A549 (cell line): Measurements from ENCODE around the gene SMC6. TPM values are rescaled to one million over a fixed set of nuclear protein-coding genes. Genes with fewer than 3 reads are reported as not detected.

Experiments
- ATAC-seq, 2 experiments: fragments of 200-7000 bp in 1 of 2; fragments of >200 bp in 1 of 2; cut with Nextera tagmentation in 1 of 2; cut with Tn5 transposase in 1 of 2; 3 replicates each; pipeline versions ENCODE4 v1.8.0 to v1.9.1; 2018 to 2020; ENCODE audit warnings: mild to moderate bottlenecking in 1 of 2, moderate library complexity in 1 of 2
- CTCF ChIA-PET: fragments of 300-600 bp; sonication (Branson Sonifier 250); formaldehyde crosslinking; extraction: SDS; loops from one replicate; lab custom pipeline; 2021; ENCODE audit warnings: antibody characterized with exemption, inconsistent platforms; lab: Yijun Ruan, JAX
- POLR2A ChIA-PET: fragments of 350-600 bp; formaldehyde crosslinking; extraction: SDS; loops from one replicate; lab custom pipeline; 2021; ENCODE audit warnings: antibody characterized with exemption, inconsistent platforms; lab: Yijun Ruan, JAX
- DNase-seq, 2 experiments: peaks; one replicate each; pipeline versions ENCODE4 v3.0.0 to v3.0.0-alpha.2; 2011 to 2016; ENCODE audit warnings: low read depth in 1 of 2, low spot score in 1 of 2
- FAIRE-seq: peaks from 2 replicates; lab custom pipeline; 2011; peaks lifted over from hg19 to GRCh38; lab: Jason Lieb, UNC
- H3K27ac ChIP-seq, 2 experiments: fragments of >200 bp; sonication (Bioruptor Twin); formaldehyde crosslinking; 3 replicates each; pipeline ENCODE4 v1.5.1; 2016 to 2017
- H3K4me1 ChIP-seq: fragments of >200 bp; sonication (Bioruptor Twin); formaldehyde crosslinking; 3 replicates; pipeline ENCODE4 v1.6.1; 2016
- H3K4me2 ChIP-seq: fragments of >200 bp; sonication (Bioruptor Twin); formaldehyde crosslinking; 3 replicates; pipeline ENCODE4 v1.6.1; 2016
- H3K4me3 ChIP-seq: fragments of >200 bp; sonication (Bioruptor Twin); formaldehyde crosslinking; 3 replicates; pipeline ENCODE4 v1.5.1; 2016
- H3K9me3 ChIP-seq: fragments of >200 bp; sonication (Bioruptor Twin); formaldehyde crosslinking; 3 replicates; pipeline ENCODE4 v1.6.1; 2016
- CHD4 ChIP-seq: fragments of 200-600 bp; sonication (generic); IDR thresholded peaks from 2 replicates; pipeline ENCODE4 v1.6.1; 2016; ENCODE audit warnings: antibody characterized with exemption, mild to moderate bottlenecking, borderline replicate concordance
- ESRRA ChIP-seq: fragments of 150-350 bp; IDR thresholded peaks from 2 replicates; pipeline ENCODE4 v1.6.1; 2014; ENCODE audit warnings: mild to moderate bottlenecking, low read length, borderline replicate concordance
- FOSB ChIP-seq: fragments of 250-450 bp; sonication (Bioruptor Pico); IDR thresholded peaks from 2 replicates; pipeline ENCODE4 v1.5.0; 2020; ENCODE audit warnings: mild to moderate bottlenecking, moderate library complexity
- FOSL2 ChIP-seq, 2 experiments: fragments of 450-650 bp in 1 of 2; fragments of >200 bp in 1 of 2; sonication (Bioruptor Twin) in 1 of 2; formaldehyde crosslinking; IDR thresholded peaks; 2 replicates each; pipeline versions ENCODE4 v1.5.0 to v1.6.1; 2016 to 2020; ENCODE audit warnings: mild to moderate bottlenecking in 1 of 2, moderate library complexity in 1 of 2
- FOXS1 ChIP-seq: fragments of 250-450 bp; sonication (Bioruptor Pico); IDR thresholded peaks from 2 replicates; pipeline ENCODE4 v1.5.0; 2020; ENCODE audit warnings: mild to moderate bottlenecking, moderate library complexity
- HOXB13 ChIP-seq: fragments of 250-450 bp; sonication (Bioruptor Pico); IDR thresholded peaks from 2 replicates; pipeline ENCODE4 v1.5.0; 2020; ENCODE audit warnings: low read depth, mild to moderate bottlenecking, moderate library complexity
- HOXB5 ChIP-seq: fragments of 250-450 bp; sonication (Bioruptor Pico); IDR thresholded peaks from 2 replicates; pipeline ENCODE4 v1.5.0; 2020; ENCODE audit warnings: mild to moderate bottlenecking, moderate library complexity
- JUN ChIP-seq, 2 experiments: fragments of >200 bp; sonication (Bioruptor Twin); formaldehyde crosslinking; IDR thresholded peaks; 2 replicates in 1 of 2; 3 replicates in 1 of 2; pipeline ENCODE4 v1.6.1; 2016 to 2017
- KDM1A ChIP-seq: fragments of 200-600 bp; sonication (generic); IDR thresholded peaks from 2 replicates; pipeline ENCODE4 v1.6.1; 2016; ENCODE audit warnings: low read depth, mild to moderate bottlenecking
- KDM5A ChIP-seq: fragments of 200-600 bp; sonication (generic); IDR thresholded peaks from 2 replicates; pipeline ENCODE4 v1.6.1; 2016; ENCODE audit warnings: antibody characterized with exemption, mild to moderate bottlenecking
- MAFK ChIP-seq: fragments of 450-650 bp; IDR thresholded peaks from 2 replicates; pipeline ENCODE4 v1.6.1; 2014; ENCODE audit not compliant: partially characterized antibody
- MAZ ChIP-seq: fragments of 150-350 bp; IDR thresholded peaks from 2 replicates; pipeline ENCODE4 v1.6.1; 2014; ENCODE audit warnings: antibody characterized with exemption, low read depth, low read length, borderline replicate concordance
- NFE2L2 ChIP-seq: fragments of 150-350 bp; conservative IDR thresholded peaks from 2 replicates; pipeline ENCODE4 v1.6.1; 2014; ENCODE audit warnings: low read length
- NR3C1 ChIP-seq: fragments of >200 bp; sonication (Bioruptor Twin); formaldehyde crosslinking; IDR thresholded peaks from 3 replicates; pipeline ENCODE4 v1.6.1; 2017
- PHF8 ChIP-seq: fragments of 200-600 bp; sonication (generic); IDR thresholded peaks from 2 replicates; pipeline ENCODE4 v1.6.1; 2016; ENCODE audit warnings: low read depth, mild to moderate bottlenecking, antibody characterized with exemption, moderate library complexity, borderline replicate concordance
- RAD21 ChIP-seq, 2 experiments: fragments of >200 bp in 1 of 2; sonication (Bioruptor Twin) in 1 of 2; formaldehyde crosslinking in 1 of 2; IDR thresholded peaks in 1 of 2; conservative IDR thresholded peaks in 1 of 2; 2 replicates in 1 of 2; 3 replicates in 1 of 2; pipeline ENCODE4 v1.6.1; 2012 to 2018; ENCODE audit warnings: inconsistent platforms in 1 of 2
- RCOR1 ChIP-seq: fragments of 150-350 bp; IDR thresholded peaks from 2 replicates; pipeline ENCODE4 v1.6.1; 2014; ENCODE audit warnings: antibody characterized with exemption, low read length, low read depth
- RFX5 ChIP-seq: fragments of 450-650 bp; IDR thresholded peaks from 2 replicates; pipeline ENCODE4 v1.7.1; 2014; ENCODE audit warnings: antibody characterized with exemption, mild to moderate bottlenecking, moderate library complexity
- RNF2 ChIP-seq: fragments of 200-600 bp; sonication (generic); IDR thresholded peaks from 2 replicates; pipeline ENCODE4 v1.6.1; 2016; ENCODE audit warnings: low read depth, mild to moderate bottlenecking, antibody characterized with exemption, moderate library complexity, borderline replicate concordance
- SREBF2 ChIP-seq: fragments of 450-650 bp; IDR thresholded peaks from 2 replicates; pipeline ENCODE4 v1.6.1; 2014; ENCODE audit warnings: mild to moderate bottlenecking, moderate library complexity
- TP53 ChIP-seq: fragments of 250-450 bp; sonication (Bioruptor Pico); IDR thresholded peaks from 2 replicates; pipeline ENCODE4 v1.5.0; 2021; ENCODE audit warnings: mild to moderate bottlenecking, moderate library complexity
- ZC3H11A ChIP-seq: fragments of 450-650 bp; IDR thresholded peaks from 2 replicates; pipeline ENCODE4 v1.6.1; 2014; ENCODE audit warnings: antibody characterized with exemption, mild to moderate bottlenecking
- ZNF302 ChIP-seq: fragments of 250-450 bp; sonication (Bioruptor Pico); IDR thresholded peaks from 2 replicates; pipeline ENCODE4 v1.9.0; 2021; ENCODE audit warnings: inconsistent platforms, mild to moderate bottlenecking, moderate library complexity
- WGBS: methylation state at CpG from one replicate; pipeline ENCODE4 v1.1.6; 2017; ENCODE audit errors: missing lambda C conversion rate; 5-methylcytosine and 5-hydroxymethylcytosine counted together
- polyA plus RNA-seq, 4 experiments: library from polyadenylated mRNA; depleted of rRNA in 3 of 4; stranded (reverse); fragments of >200 nt; fragmentation: RNase III in 1 of 4; extraction: RNeasy Plus Mini Kit Qiagen cat#74134 plus additional on column Dnase treatment in 1 of 4; gene quantifications; 2 replicates in 3 of 4; 3 replicates in 1 of 4; pipeline ENCODE4 v1.2.3, GENCODE V29; 2011 to 2017
- TF ChIP-seq, protein P1 (sequence below): fragments of 150-350 bp; IDR thresholded peaks from 2 replicates; pipeline ENCODE4 v1.6.1; 2014; ENCODE audit warnings: low read depth, mild to moderate bottlenecking, low read length
- TF ChIP-seq, protein P2 (sequence below): fragments of >200 bp; sonication (Bioruptor Twin); formaldehyde crosslinking; IDR thresholded peaks from 3 replicates; pipeline ENCODE4 v1.6.1; 2016
- TF ChIP-seq, protein P3 (sequence below): fragments of >200 bp; sonication (Bioruptor Twin); formaldehyde crosslinking; IDR thresholded peaks from 2 replicates; pipeline ENCODE4 v1.6.1; 2016
- TF ChIP-seq, protein P4 (sequence below): fragments of >200 bp; sonication (Bioruptor Twin); formaldehyde crosslinking; IDR thresholded peaks from 3 replicates; pipeline ENCODE4 v1.5.1; 2016
- TF ChIP-seq, protein P5 (sequence below): IDR thresholded peaks from 2 replicates; pipeline ENCODE4 v1.6.1; 2012

SMC6 gene
- polyA plus RNA-seq, 2 of the 4 experiments (the other 2 are of a cell fraction): 29.9 to 51.6 TPM

DNA sequence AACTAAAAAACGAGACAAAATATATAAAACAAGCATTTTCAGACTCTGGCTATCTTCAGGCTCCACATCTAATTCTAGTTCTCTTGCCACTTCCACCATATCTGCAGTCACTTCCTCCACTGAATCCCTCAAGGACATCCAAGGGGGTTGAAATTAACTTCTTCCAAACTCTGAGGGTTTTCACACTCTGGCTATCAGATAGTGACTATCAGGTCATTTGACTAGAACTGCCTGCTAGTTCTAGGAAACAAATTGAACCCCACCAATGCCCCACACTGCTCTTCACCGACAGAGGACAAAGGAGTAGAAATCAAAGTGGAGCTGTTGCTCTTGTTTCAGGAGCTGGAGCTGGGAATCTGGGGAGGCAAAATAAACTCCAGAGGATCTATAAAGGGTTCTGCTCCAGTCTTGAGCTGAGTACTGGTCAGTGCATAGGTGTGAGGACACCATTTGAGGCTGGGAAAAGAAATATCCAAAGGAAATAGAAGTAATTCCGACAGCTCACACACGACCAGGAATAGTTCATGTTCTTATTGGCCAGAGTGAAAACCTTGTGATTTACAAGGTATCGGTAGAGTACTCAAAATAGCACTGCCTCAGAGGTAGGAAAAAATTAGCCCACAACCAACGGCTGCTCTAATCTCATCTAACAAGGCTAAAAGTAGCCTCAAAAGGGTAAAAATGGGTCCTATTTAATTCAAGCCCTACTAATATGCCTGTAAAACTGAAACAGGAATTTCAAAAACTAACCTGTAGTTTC is 71.3 kb downstream of the SMC6 start:
- Histone ChIP-seq H3K4me2 (no peak overlapping the region), H3K4me3 (no peak overlapping the region), H3K9me3 (no peaks in the 10 kb centered on the region), H3K4me1 (peaks cover 12% of the 10 kb centered on the region; the same call in 2 of the 3 replicates), H3K27ac (no peak overlapping the region)
- DNase-seq (no peak), ATAC-seq (0 out of 6 replicates have a peak, but pooled peaks of 1 of the 2 experiments have one; percentile 13), FAIRE-seq (no peak)
- 89% methylated on average over 6 of the region's 6 CpGs for WGBS
- ChIA-PET CTCF (interaction anchor here (1.0 to 1.6 kb wide), 4 partner anchors 8 to 38 kb away, joined by 3 to 8 read pairs (median 3); no protein-coding TSS in a partner anchor), POLR2A (no interaction called here)
- TF ChIP-seq FOXS1 (CRISPR knock-in tag): no peak
- no peak for TF ChIP-seq RCOR1
- no peak for TF ChIP-seq KDM1A
- no peak for TF ChIP-seq MAFK
- no peak for TF ChIP-seq TP53 (CRISPR knock-in tag)
- no peak for TF ChIP-seq RFX5
- TF ChIP-seq PHF8: no peak
- no peak for TF ChIP-seq MAZ
- no peak for TF ChIP-seq FOSL2 (IDR thresholded peaks at IDR 0.05)
- no peak for TF ChIP-seq FOSL2 (CRISPR knock-in tag; IDR thresholded peaks at IDR 0.05)
- no peak for TF ChIP-seq ESRRA
- TF ChIP-seq, protein P1, sequence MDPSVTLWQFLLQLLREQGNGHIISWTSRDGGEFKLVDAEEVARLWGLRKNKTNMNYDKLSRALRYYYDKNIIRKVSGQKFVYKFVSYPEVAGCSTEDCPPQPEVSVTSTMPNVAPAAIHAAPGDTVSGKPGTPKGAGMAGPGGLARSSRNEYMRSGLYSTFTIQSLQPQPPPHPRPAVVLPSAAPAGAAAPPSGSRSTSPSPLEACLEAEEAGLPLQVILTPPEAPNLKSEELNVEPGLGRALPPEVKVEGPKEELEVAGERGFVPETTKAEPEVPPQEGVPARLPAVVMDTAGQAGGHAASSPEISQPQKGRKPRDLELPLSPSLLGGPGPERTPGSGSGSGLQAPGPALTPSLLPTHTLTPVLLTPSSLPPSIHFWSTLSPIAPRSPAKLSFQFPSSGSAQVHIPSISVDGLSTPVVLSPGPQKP: no peak
- TF ChIP-seq, protein P2, sequence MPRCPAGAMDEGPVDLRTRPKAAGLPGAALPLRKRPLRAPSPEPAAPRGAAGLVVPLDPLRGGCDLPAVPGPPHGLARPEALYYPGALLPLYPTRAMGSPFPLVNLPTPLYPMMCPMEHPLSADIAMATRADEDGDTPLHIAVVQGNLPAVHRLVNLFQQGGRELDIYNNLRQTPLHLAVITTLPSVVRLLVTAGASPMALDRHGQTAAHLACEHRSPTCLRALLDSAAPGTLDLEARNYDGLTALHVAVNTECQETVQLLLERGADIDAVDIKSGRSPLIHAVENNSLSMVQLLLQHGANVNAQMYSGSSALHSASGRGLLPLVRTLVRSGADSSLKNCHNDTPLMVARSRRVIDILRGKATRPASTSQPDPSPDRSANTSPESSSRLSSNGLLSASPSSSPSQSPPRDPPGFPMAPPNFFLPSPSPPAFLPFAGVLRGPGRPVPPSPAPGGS: no peak

DNA sequence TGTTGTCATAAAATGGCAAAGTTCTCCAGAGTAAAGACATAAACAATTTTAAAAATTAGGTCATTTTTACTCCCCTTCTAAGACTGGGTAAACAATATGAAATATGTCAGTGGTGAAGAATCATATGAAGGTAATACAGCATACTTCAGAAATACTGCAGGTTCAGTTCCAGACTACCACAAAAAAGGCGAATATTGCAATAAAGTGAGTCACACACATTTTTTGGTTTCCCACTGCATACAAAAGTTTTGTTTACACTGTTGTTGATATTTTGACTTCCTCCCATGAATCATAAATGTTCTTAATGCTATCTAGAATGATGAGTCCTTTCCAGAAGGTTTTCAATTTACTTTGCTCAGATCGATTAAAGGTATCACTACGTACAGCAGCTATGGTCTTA is 73.5 kb downstream of the SMC6 start:
- Histone ChIP-seq H3K27ac (no peak overlapping the region), H3K4me3 (no peak overlapping the region)
- no peak; a peak in 1 of 6 replicates for ATAC-seq
- peak; percentile 46 for FAIRE-seq
- 85% methylated on average over 3 of the region's 3 CpGs for WGBS
- TF ChIP-seq, protein P3, sequence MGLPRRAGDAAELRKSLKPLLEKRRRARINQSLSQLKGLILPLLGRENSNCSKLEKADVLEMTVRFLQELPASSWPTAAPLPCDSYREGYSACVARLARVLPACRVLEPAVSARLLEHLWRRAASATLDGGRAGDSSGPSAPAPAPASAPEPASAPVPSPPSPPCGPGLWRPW: no peak
- TF ChIP-seq FOSL2 (IDR thresholded peaks at IDR 0.05) (no peak), FOSL2 (CRISPR knock-in tag; IDR thresholded peaks at IDR 0.05) (peak; percentile 49)
- TF ChIP-seq, all 56 proteins: peak for 1
- Histone ChIP-seq H3K9me3 (no peaks in the 10 kb centered on the region), H3K4me2 (no peak overlapping the region), H3K4me1 (peaks cover 12% of the 10 kb centered on the region; the same call in 2 of the 3 replicates)
- CTCF ChIA-PET: interaction anchor here (1.8 to 2.7 kb wide), 2 partner anchors 9 to 34 kb away, joined by 9 to 13 read pairs; no protein-coding TSS in a partner anchor
- DNase-seq: no peak
- POLR2A ChIA-PET: no interaction called here

DNA sequence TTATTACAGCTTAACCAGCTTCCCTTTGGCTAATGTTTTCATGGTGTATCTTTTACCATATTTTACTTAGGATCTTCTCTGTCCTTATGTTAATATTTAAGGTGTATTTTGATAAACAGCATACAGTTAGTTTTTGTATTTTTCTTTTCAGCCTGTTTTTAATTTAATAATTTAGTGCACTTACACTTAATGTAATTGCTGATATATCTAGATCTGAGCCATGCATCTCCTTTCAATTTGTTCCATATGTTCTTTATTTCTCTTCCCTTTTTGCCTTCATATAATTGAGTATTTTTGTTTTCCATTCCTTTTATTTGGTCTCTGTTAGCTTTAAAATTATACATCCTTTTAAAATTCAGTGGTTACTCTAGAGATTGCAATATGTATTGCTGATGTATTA is 78.8 kb downstream of the SMC6 start:
- ChIA-PET CTCF (interaction anchor here (4.9 kb wide), 1 partner anchor 28 kb away, joined by 73 read pairs; no protein-coding TSS in a partner anchor), POLR2A (no interaction called here)
- no peak overlapping the region for H3K27ac ChIP-seq
- FAIRE-seq (no peak), DNase-seq (no peak), ATAC-seq (no peak)
- no peaks in the 10 kb centered on the region for H3K9me3 ChIP-seq
- no peak overlapping the region for H3K4me2 ChIP-seq
- no peak overlapping the region for H3K4me3 ChIP-seq
- TF ChIP-seq ZC3H11A: no peak
- no peak for TF ChIP-seq NFE2L2
- no peak for TF ChIP-seq ESRRA
- no peak for TF ChIP-seq JUN (IDR thresholded peaks at IDR 0.05)
- TF ChIP-seq, protein P4, sequence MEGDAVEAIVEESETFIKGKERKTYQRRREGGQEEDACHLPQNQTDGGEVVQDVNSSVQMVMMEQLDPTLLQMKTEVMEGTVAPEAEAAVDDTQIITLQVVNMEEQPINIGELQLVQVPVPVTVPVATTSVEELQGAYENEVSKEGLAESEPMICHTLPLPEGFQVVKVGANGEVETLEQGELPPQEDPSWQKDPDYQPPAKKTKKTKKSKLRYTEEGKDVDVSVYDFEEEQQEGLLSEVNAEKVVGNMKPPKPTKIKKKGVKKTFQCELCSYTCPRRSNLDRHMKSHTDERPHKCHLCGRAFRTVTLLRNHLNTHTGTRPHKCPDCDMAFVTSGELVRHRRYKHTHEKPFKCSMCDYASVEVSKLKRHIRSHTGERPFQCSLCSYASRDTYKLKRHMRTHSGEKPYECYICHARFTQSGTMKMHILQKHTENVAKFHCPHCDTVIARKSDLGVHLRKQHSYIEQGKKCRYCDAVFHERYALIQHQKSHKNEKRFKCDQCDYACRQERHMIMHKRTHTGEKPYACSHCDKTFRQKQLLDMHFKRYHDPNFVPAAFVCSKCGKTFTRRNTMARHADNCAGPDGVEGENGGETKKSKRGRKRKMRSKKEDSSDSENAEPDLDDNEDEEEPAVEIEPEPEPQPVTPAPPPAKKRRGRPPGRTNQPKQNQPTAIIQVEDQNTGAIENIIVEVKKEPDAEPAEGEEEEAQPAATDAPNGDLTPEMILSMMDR: no peak
- TF ChIP-seq ZNF302: no peak
- no peak for TF ChIP-seq SREBF2
- TF ChIP-seq HOXB5 (CRISPR knock-in tag): no peak
- no peak for TF ChIP-seq NR3C1
- TF ChIP-seq CHD4: no peak
- no peak for TF ChIP-seq FOXS1 (CRISPR knock-in tag)
- no peak for TF ChIP-seq FOSB (CRISPR knock-in tag)
- no peak for TF ChIP-seq HOXB13 (CRISPR knock-in tag)
- TF ChIP-seq, protein P5, sequence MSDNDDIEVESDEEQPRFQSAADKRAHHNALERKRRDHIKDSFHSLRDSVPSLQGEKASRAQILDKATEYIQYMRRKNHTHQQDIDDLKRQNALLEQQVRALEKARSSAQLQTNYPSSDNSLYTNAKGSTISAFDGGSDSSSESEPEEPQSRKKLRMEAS: no peak
- TF ChIP-seq RAD21 (conservative IDR thresholded peaks at IDR 0.05 in 1 of 2, IDR thresholded peaks at IDR 0.05 in 1 of 2): no peak
- TF ChIP-seq RNF2: no peak
- TF ChIP-seq KDM5A: no peak
- peaks cover 6% of the 10 kb centered on the region; the same call in 2 of the 3 replicates for H3K4me1 ChIP-seq
